Astrocyte (in vitro differentiated cells and primary cell): Measurements from ENCODE around the gene SHISA2.

ENCODE experiments used
- EZH2 ChIP-seq: IDR thresholded peaks from 2 replicates; pipeline ENCODE4 v1.6.1; 2012; ENCODE audit warnings: mild to moderate bottlenecking, low read length, inconsistent platforms; ENCODE audit not compliant: insufficient read depth
- TF ChIP-seq, protein P1 (sequence below): IDR thresholded peaks from 2 replicates; pipeline ENCODE4 v1.5.1; 2011; ENCODE audit warnings: low read depth, mild to moderate bottlenecking, inconsistent platforms, low read length, moderate library complexity; ENCODE audit not compliant: insufficient read depth

DNA sequence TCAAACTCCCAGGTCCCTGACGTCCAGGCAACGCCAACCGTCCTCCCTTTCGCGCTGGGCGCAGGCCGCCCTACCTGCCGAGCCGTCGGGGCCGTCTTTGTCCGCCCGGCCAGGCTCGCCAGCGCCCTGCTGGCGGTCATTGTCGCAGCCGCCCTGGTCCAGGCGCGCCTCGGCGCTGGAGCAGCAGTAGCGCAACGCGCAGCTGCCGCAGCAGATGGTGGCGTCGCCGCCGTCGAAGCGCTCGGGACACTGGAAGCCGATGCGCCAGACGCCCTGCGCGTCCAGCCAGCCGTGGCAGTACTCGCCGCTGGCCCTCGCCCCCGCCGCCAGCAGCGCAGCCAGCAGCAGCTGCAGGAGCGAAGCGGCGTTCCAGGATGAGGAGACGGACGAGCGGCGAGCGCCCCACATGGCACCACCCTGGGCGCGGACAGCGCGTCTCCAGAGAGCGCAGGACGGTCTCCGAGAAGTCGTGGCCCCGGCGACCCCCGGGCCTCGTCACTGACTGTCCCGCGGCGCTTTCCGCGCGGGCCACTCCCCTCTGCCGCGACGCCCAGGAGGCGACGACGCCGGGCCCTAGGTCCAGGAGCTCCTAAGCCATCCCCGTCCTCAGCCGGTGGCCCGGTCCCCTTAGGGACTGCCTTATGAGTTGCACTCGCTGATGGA lies 1.1 kb downstream of the SHISA2 start:
- TF ChIP-seq, protein P1, sequence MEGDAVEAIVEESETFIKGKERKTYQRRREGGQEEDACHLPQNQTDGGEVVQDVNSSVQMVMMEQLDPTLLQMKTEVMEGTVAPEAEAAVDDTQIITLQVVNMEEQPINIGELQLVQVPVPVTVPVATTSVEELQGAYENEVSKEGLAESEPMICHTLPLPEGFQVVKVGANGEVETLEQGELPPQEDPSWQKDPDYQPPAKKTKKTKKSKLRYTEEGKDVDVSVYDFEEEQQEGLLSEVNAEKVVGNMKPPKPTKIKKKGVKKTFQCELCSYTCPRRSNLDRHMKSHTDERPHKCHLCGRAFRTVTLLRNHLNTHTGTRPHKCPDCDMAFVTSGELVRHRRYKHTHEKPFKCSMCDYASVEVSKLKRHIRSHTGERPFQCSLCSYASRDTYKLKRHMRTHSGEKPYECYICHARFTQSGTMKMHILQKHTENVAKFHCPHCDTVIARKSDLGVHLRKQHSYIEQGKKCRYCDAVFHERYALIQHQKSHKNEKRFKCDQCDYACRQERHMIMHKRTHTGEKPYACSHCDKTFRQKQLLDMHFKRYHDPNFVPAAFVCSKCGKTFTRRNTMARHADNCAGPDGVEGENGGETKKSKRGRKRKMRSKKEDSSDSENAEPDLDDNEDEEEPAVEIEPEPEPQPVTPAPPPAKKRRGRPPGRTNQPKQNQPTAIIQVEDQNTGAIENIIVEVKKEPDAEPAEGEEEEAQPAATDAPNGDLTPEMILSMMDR: no peak
- TF ChIP-seq EZH2: no peak
